ENCODE results near the gene DPP4. TPM values are rescaled to one million over a fixed set of nuclear protein-coding genes. Genes with fewer than 3 reads are reported as not detected.

The DPP4 gene
- total RNA-seq, 1 donor from 2014 or later: 94.4 TPM

DNA sequence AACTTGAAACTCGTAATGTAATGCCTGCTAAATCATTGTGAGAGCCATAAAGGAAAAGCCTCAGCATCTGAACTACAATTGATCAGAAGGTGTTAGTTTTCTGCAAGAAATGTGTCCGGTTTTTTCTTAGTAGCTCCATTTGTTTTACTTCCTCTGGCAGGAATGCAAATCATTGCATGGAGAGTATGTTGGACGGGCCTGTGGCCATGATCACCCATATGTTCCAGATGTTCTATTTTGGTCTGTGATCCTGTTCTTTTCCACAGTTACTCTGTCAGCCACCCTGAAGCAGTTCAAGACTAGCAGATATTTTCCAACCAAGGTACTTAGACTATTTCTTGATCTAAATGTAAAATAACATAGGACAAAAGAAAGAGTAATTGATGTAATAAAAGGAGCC, 126.6 kb downstream of the DPP4 start:
- Mint-ChIP-seq H3K4me1 (ENCODE audit: low read depth) (peaks cover 62% of the 10 kb centered on the region), H3K4me3 (no peak overlapping the region), H3K27me3 (ENCODE audit: insufficient read depth) (peaks cover 6% of the 10 kb centered on the region), H3K9me3 (no peaks in the 10 kb centered on the region), H3K36me3 (ENCODE audit: low read depth) (peaks cover 2% of the 10 kb centered on the region), H3K27ac (peak overlapping the region; percentile 56)
- intact Hi-C loops (cut with micrococcal nuclease): loop anchor here (5.0 kb wide), 3 partner anchors 90 to 520 kb away; no protein-coding TSS in a partner anchor
- no peak for DNase-seq (ENCODE audit: low spot score)

DNA sequence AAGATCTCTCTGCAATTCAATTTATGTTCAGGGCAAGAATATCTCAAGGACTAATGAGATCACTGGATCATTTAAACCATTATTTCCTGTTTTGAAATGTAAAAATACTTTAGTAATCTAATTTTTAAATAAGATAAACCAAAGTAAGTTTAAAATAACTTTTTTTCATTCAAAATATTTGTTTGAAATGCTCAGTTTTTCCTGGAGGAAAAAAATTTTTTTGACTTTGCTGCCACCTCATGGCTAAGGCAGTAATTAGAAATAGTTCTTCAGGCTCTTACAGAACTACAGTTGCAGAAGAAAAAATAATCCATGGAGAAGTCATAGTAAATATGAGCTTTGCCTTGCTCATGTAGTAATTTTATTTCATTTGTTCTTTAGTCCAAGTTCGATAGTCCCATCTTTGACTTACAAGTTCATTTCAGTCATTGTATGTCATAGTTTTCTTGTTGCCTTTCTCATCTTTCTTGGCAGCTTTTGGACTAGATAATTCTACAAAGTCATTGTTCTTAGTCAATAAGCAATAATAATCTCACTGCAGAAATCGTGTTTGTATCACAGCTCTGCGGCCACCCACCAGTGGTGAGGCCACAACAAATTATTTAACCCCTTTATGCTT, 127.4 kb downstream of the DPP4 start:
- peaks cover 56% of the 10 kb centered on the region for H3K4me1 Mint-ChIP-seq (ENCODE audit: low read depth)
- intact Hi-C loops (cut with micrococcal nuclease): loop anchor here (1.0 to 5.0 kb wide), 6 partner anchors 89 to 532 kb away; no protein-coding TSS in a partner anchor
- H3K27me3 Mint-ChIP-seq (ENCODE audit: insufficient read depth): peaks cover 6% of the 10 kb centered on the region
- H3K9me3 Mint-ChIP-seq: no peaks in the 10 kb centered on the region
- DNase-seq (ENCODE audit: low spot score): no peak
- peak overlapping the region; percentile 15 for H3K27ac Mint-ChIP-seq
- H3K4me3 Mint-ChIP-seq: no peak overlapping the region
- H3K36me3 Mint-ChIP-seq (ENCODE audit: low read depth): no peaks in the 10 kb centered on the region

DNA sequence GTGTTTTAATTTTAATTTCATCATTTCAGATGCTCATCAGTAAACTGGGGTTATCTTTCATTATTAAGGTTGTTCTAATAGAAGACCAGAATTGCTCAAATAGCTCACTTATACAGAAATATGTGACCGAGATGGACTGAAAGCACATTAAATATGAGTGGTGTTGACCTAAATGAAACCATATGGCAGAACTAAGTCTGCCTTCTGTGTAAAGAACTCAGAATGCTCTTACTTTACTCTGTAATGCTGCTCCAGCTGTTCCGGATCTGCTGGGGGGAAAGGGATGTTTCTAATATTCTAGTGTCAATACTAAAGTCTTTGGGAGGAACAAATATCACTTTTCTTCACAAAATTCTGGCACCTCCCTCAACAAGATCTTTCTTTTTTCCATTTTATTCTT, 131.0 kb downstream of the DPP4 start:
- H3K27ac Mint-ChIP-seq: no peak overlapping the region
- no peaks in the 10 kb centered on the region for H3K36me3 Mint-ChIP-seq (ENCODE audit: low read depth)
- DNase-seq (ENCODE audit: low spot score): no peak
- H3K27me3 Mint-ChIP-seq (ENCODE audit: insufficient read depth): peaks cover 16% of the 10 kb centered on the region
- intact Hi-C loops (cut with micrococcal nuclease): no loop called here
- H3K9me3 Mint-ChIP-seq: no peaks in the 10 kb centered on the region
- peaks cover 29% of the 10 kb centered on the region for H3K4me1 Mint-ChIP-seq (ENCODE audit: low read depth)
- no peak overlapping the region for H3K4me3 Mint-ChIP-seq

Other genes with a start within 250 kb of the DPP4 start
- not detected in 2 replicates for gene GCG, start 78.0 kb upstream of the DPP4 start, total RNA-seq
- gene FAP, start 169.2 kb upstream of the DPP4 start, total RNA-seq: not detected in 2 replicates
- 27.9 TPM in 2 replicates for gene IFIH1, start 244.5 kb upstream of the DPP4 start, total RNA-seq